Measurements from ENCODE around the gene ALKBH6.

The ALKBH6 gene

GRCh38 chr19:36041831-36042230, 27.8 kb upstream of the ALKBH6 start (continued):
- no peak for TF ChIP-seq ZFP41 (tag by site-specific recombination; IDR thresholded peaks at IDR 0.05; ENCODE audit: borderline replicate concordance)
- TF ChIP-seq SP2 (tag by site-specific recombination; IDR thresholded peaks at IDR 0.05) = peak; percentile 26
- 0 out of 2 replicates have a peak, but pooled peaks have one; percentile 14 for TF ChIP-seq ZNF600 (tag by site-specific recombination; IDR thresholded peaks at IDR 0.05)
- peak; percentile 65 for TF ChIP-seq ZNF398 (tag by site-specific recombination; IDR thresholded peaks at IDR 0.05)
- TF ChIP-seq PBX3 (CRISPR knock-in tag; IDR thresholded peaks at IDR 0.05) = no peak
- no peak for TF ChIP-seq ZNF704 (tag by site-specific recombination; IDR thresholded peaks at IDR 0.05)
- no peak for TF ChIP-seq ZBTB7A (tag by site-specific recombination; IDR thresholded peaks at IDR 0.05; ENCODE audit: low read depth)
- TF ChIP-seq RBAK (tag by site-specific recombination; IDR thresholded peaks at IDR 0.05) = no peak
- TF ChIP-seq SCRT1 (tag by site-specific recombination; IDR thresholded peaks at IDR 0.05; ENCODE audit: borderline replicate concordance) = no peak
- peak; percentile 95 for TF ChIP-seq EGR2 (tag by site-specific recombination; IDR thresholded peaks at IDR 0.05; ENCODE audit: low read depth)
- no peak for TF ChIP-seq ZNF184 (tag by site-specific recombination; IDR thresholded peaks at IDR 0.05)
- no peak for TF ChIP-seq ZNF174 (tag by site-specific recombination; IDR thresholded peaks at IDR 0.05)
- no peak for TF ChIP-seq ZBTB8A (tag by site-specific recombination; IDR thresholded peaks at IDR 0.05)
- no peak for TF ChIP-seq ZBTB44 (tag by site-specific recombination; IDR thresholded peaks at IDR 0.05)
- TF ChIP-seq ZEB2 (tag by site-specific recombination; IDR thresholded peaks at IDR 0.05) = no peak
- TF ChIP-seq ZNF48 (tag by site-specific recombination; IDR thresholded peaks at IDR 0.05) = no peak
- no peak for TF ChIP-seq ZNF518A (tag by site-specific recombination; conservative IDR thresholded peaks at IDR 0.05; ENCODE audit: low read depth)
- no peak for TF ChIP-seq ZNF449 (tag by site-specific recombination; IDR thresholded peaks at IDR 0.05)
- TF ChIP-seq ZNF843 (tag by site-specific recombination; IDR thresholded peaks at IDR 0.05) = no peak

Data from HEK293 (cell line).